ENCODE measurements around the gene AXIN2. TPM values are rescaled to one million over a fixed set of nuclear protein-coding genes. Genes with fewer than 3 reads are reported as not detected.

The AXIN2 gene
- total and polyA plus RNA-seq, 10 of the 15 experiments (the other 5 are each of a cell fraction or from before 2014, with no cell fraction given) = 0.47 to 7.8 (median 3.1) TPM

DNA sequence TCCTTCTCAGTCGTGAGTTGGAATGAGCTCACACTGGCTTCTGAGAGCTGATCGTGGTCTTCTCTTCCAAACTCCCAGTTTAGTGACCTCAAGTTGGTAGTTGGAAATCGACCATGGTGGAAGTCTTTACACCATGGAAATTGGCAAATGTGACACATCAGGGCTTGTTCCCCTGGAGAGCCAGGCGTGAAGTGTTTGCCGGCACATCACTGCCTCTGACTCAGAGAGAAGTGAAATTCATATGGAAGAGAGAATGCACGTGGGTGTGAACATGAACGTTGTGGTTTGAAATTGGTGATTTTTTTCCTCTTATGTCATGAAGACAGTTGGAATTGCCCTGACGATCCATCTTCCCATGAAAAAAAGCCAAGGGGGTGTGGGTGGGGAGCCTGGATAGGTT lies 47.4 kb downstream of the AXIN2 start:
- 17% methylated on average over 8 of the region's 8 CpGs for WGBS (ENCODE audit: insufficient coverage, insufficient replicate concordance, low lambda C conversion rate, missing lambda C conversion rate)
- Histone ChIP-seq H3K27me3 (replicated peaks in 1 of 2; ENCODE audit: control insufficient read depth in 2 of 2, insufficient read depth in 2 of 2, low read length in 1 of 2) (no peaks in the 10 kb centered on the region), H3K9me3 (replicated peaks; ENCODE audit: control insufficient read depth, insufficient read depth, low read length) (no peaks in the 10 kb centered on the region; the same call in 2 of the 3 replicates), H2AFZ (ENCODE audit: control insufficient read depth, low read depth, low read length) (no peak overlapping the region), H3K4me3 (no peak overlapping the region), H3K4me2 (ENCODE audit: control insufficient read depth, insufficient read depth) (no peak overlapping the region), H3K4me1 (ENCODE audit: control insufficient read depth, insufficient read depth, low read length) (no peaks in the 10 kb centered on the region), H4K20me1 (ENCODE audit: control insufficient read depth, insufficient read depth) (no peaks in the 10 kb centered on the region), H3K9ac (ENCODE audit: control insufficient read depth, insufficient read depth, low read length) (no peak overlapping the region), H3K27ac (ENCODE audit: control insufficient read depth, insufficient read depth) (no peak overlapping the region), H3K36me3 (ENCODE audit: control insufficient read depth in 2 of 2, insufficient read depth in 2 of 2, low read length in 1 of 2) (no peaks in the 10 kb centered on the region), H3K79me2 (ENCODE audit: control insufficient read depth, insufficient read depth, low read length) (no peaks in the 10 kb centered on the region)
- CTCF ChIA-PET = no interaction called here
- BruUV-seq (replicated peaks) = no TSS peak
- 0 out of 3 replicates have a peak, but pooled peaks have one; percentile 42 for ATAC-seq
- FAIRE-seq = no peak
- POLR2A ChIA-PET = no interaction called here
- SMC1A ChIA-PET (ENCODE audit: uncharacterized antibody, unreplicated experiment) = no interaction called here
- TF ChIP-seq EED (IDR thresholded peaks at IDR 0.05; ENCODE audit: low read depth) (peak; percentile 41; the same call in 1 of the 2 replicates), RAD21 (IDR thresholded peaks at IDR 0.05; ENCODE audit: insufficient read depth, low read depth, low read length) (no peak), ETV6 (conservative IDR thresholded peaks at IDR 0.05 in 1 of 2, IDR thresholded peaks at IDR 0.05 in 1 of 2; ENCODE audit: borderline replicate concordance in 1 of 2, low read depth in 1 of 2) (no peak), RUNX3 (IDR thresholded peaks at IDR 0.05; ENCODE audit: low read length) (peak; percentile 20; the same call in 1 of the 2 replicates), IKZF2 (IDR thresholded peaks at IDR 0.05) (peak; percentile 46 to 62), BHLHE40 (IDR thresholded peaks at IDR 0.05; ENCODE audit: borderline replicate concordance in 1 of 2, low read depth in 2 of 2, low read length in 1 of 2) (peak in 1 of 2 experiments; percentile 8; a peak in 1 of 4 replicates)
- intact Hi-C loops (cut with micrococcal nuclease; ENCODE audit: unreplicated experiment) = no loop called here
- RAD21 ChIA-PET (ENCODE audit: unreplicated experiment) = no interaction called here
- DNase-seq (ENCODE audit: low read depth, low spot score) = no peak
- in situ Hi-C loops (cut with MboI) = no loop called here

DNA sequence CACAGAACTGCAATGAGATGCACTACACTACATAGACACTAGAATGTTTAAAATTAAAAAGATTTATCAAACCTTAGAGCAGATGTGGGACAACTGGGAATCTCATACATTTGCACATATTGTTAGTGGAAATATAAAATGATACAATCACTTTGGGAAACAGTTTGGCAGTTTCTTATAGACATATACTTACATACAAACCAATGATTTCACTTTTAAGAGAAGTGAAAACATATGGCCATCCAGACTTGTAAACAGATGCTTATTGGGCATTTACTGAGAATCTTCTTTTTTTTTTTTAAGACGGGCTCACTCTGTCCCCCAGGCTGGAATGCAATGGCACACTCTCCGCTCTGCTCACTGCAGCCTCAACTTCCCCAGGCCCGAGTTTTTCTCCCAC lies 50.1 kb downstream of the AXIN2 start:
- H3K36me3 ChIP-seq (ENCODE audit: control insufficient read depth in 2 of 2, insufficient read depth in 2 of 2, low read length in 1 of 2) = no peaks in the 10 kb centered on the region
- no TSS peak for BruUV-seq (replicated peaks)
- no peak overlapping the region for H3K27ac ChIP-seq (ENCODE audit: control insufficient read depth, insufficient read depth)
- no peak overlapping the region for H2AFZ ChIP-seq (ENCODE audit: control insufficient read depth, low read depth, low read length)
- DNase-seq (ENCODE audit: low read depth, low spot score) (no peak), FAIRE-seq (no peak), ATAC-seq (no peak)
- no peaks in the 10 kb centered on the region for H3K4me1 ChIP-seq (ENCODE audit: control insufficient read depth, insufficient read depth, low read length)
- no peaks in the 10 kb centered on the region for H4K20me1 ChIP-seq (ENCODE audit: control insufficient read depth, insufficient read depth)
- H3K9me3 ChIP-seq (replicated peaks; ENCODE audit: control insufficient read depth, insufficient read depth, low read length) = no peaks in the 10 kb centered on the region; the same call in 2 of the 3 replicates
- no peak overlapping the region for H3K4me2 ChIP-seq (ENCODE audit: control insufficient read depth, insufficient read depth)
- RAD21 ChIA-PET (ENCODE audit: unreplicated experiment) = no interaction called here
- intact Hi-C loops (cut with micrococcal nuclease; ENCODE audit: unreplicated experiment) (no loop called here), in situ Hi-C loops (cut with MboI) (no loop called here)
- POLR2A ChIA-PET = interaction anchor here (0.6 kb wide), 1 partner anchor 85 kb away, joined by 3 read pairs; no protein-coding TSS in a partner anchor
- SMC1A ChIA-PET (ENCODE audit: uncharacterized antibody, unreplicated experiment) = interaction anchor here (0.7 kb wide), 1 partner anchor 375 kb away, joined by 3 read pairs; no protein-coding TSS in a partner anchor
- no peaks in the 10 kb centered on the region for H3K79me2 ChIP-seq (ENCODE audit: control insufficient read depth, insufficient read depth, low read length)
- H3K9ac ChIP-seq (ENCODE audit: control insufficient read depth, insufficient read depth, low read length) = no peak overlapping the region
- WGBS (ENCODE audit: insufficient coverage, insufficient replicate concordance, low lambda C conversion rate, missing lambda C conversion rate) = 21% methylated on average over 3 of the region's 3 CpGs
- no peak overlapping the region for H3K4me3 ChIP-seq
- no peaks in the 10 kb centered on the region for H3K27me3 ChIP-seq (replicated peaks in 1 of 2; ENCODE audit: control insufficient read depth in 2 of 2, insufficient read depth in 2 of 2, low read length in 1 of 2)
- CTCF ChIA-PET = interaction anchor here (0.7 kb wide), 1 partner anchor 830 kb away, joined by 3 read pairs; no protein-coding TSS in a partner anchor
- TF ChIP-seq WRNIP1 (IDR thresholded peaks at IDR 0.05; ENCODE audit: borderline replicate concordance, low read depth, low read length) = no peak
- TF ChIP-seq POU2F2 (IDR thresholded peaks at IDR 0.05; ENCODE audit: borderline replicate concordance, low read depth, low read length) = no peak
- TF ChIP-seq MXI1 (IDR thresholded peaks at IDR 0.05; ENCODE audit: low read depth, low read length) = no peak
- no peak for TF ChIP-seq JUNB (IDR thresholded peaks at IDR 0.05)
- no peak for TF ChIP-seq SREBF1 (IDR thresholded peaks at IDR 0.05; ENCODE audit: low read length)
- no peak for TF ChIP-seq RFX5 (IDR thresholded peaks at IDR 0.05; ENCODE audit: low read depth, low read length)
- TF ChIP-seq, protein P1, sequence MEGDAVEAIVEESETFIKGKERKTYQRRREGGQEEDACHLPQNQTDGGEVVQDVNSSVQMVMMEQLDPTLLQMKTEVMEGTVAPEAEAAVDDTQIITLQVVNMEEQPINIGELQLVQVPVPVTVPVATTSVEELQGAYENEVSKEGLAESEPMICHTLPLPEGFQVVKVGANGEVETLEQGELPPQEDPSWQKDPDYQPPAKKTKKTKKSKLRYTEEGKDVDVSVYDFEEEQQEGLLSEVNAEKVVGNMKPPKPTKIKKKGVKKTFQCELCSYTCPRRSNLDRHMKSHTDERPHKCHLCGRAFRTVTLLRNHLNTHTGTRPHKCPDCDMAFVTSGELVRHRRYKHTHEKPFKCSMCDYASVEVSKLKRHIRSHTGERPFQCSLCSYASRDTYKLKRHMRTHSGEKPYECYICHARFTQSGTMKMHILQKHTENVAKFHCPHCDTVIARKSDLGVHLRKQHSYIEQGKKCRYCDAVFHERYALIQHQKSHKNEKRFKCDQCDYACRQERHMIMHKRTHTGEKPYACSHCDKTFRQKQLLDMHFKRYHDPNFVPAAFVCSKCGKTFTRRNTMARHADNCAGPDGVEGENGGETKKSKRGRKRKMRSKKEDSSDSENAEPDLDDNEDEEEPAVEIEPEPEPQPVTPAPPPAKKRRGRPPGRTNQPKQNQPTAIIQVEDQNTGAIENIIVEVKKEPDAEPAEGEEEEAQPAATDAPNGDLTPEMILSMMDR (IDR thresholded peaks at IDR 0.05 in 2 of 3, conservative IDR thresholded peaks at IDR 0.05 in 1 of 3; ENCODE audit: control insufficient read depth in 2 of 3, extremely low read depth in 1 of 3, insufficient read depth in 1 of 3, low read depth in 3 of 3, low read length in 3 of 3) = no peak
- no peak for TF ChIP-seq NR2F1 (conservative IDR thresholded peaks at IDR 0.05)
- no peak for TF ChIP-seq CREM (IDR thresholded peaks at IDR 0.05; ENCODE audit: low read depth)
- no peak for TF ChIP-seq CHD4 (IDR thresholded peaks at IDR 0.05)
- TF ChIP-seq SMAD1 (IDR thresholded peaks at IDR 0.05; ENCODE audit: low read depth, partially characterized antibody) = no peak
